Measurements from ENCODE around the gene RMDN3.
A peak's percentile ranks its signal among the peaks of the same experiment; 100 is the strongest.

The RMDN3 gene

GRCh38 chr15:40787344-40787841, 32.3 kb upstream of the RMDN3 start:
- peak overlapping the region; percentile 29; the same call in 1 of the 2 replicates for H2AFZ ChIP-seq (ENCODE audit: low read depth)
- H3K4me3 ChIP-seq (IDR thresholded peaks at IDR 0.05; ENCODE audit: insufficient read depth, low read depth, low read length), result no peak overlapping the region
- peak overlapping the region; percentile 67 for H3K4me2 ChIP-seq
- H3K36me3 ChIP-seq (ENCODE audit: insufficient read depth), result no peaks in the 10 kb centered on the region
- peak overlapping the region; percentile 71 for H3K27ac ChIP-seq
- peaks cover 56% of the 10 kb centered on the region for H3K4me1 ChIP-seq (ENCODE audit: low read depth, poor library complexity, severe bottlenecking)
- no peaks in the 10 kb centered on the region for H4K20me1 ChIP-seq (ENCODE audit: insufficient read depth)
- H3K79me2 ChIP-seq (ENCODE audit: insufficient read depth, low read depth), result no peaks in the 10 kb centered on the region; the same call in 1 of the 2 replicates
- peak overlapping the region; percentile 0; the same call in 1 of the 2 replicates for H3K9ac ChIP-seq
- H3K27me3 ChIP-seq (ENCODE audit: insufficient read depth, low read depth), result no peaks in the 10 kb centered on the region
- no peak for TF ChIP-seq CTCF (conservative IDR thresholded peaks at IDR 0.05; ENCODE audit: low read depth, low read length)

- H4K20me1 ChIP-seq (ENCODE audit: insufficient read depth), result no peaks in the 10 kb centered on the region
- no peak overlapping the region for H3K27ac ChIP-seq
- no peak overlapping the region for H2AFZ ChIP-seq (ENCODE audit: low read depth)
- H3K36me3 ChIP-seq (ENCODE audit: insufficient read depth), result no peaks in the 10 kb centered on the region
- no peaks in the 10 kb centered on the region; the same call in 1 of the 2 replicates for H3K79me2 ChIP-seq (ENCODE audit: insufficient read depth, low read depth)
- no peak overlapping the region for H3K4me3 ChIP-seq (IDR thresholded peaks at IDR 0.05; ENCODE audit: insufficient read depth, low read depth, low read length)
- no peaks in the 10 kb centered on the region for H3K27me3 ChIP-seq (ENCODE audit: insufficient read depth, low read depth)
- no peak overlapping the region for H3K9ac ChIP-seq
- no peak for TF ChIP-seq CTCF (conservative IDR thresholded peaks at IDR 0.05; ENCODE audit: low read depth, low read length)
- H3K4me1 ChIP-seq (ENCODE audit: low read depth, poor library complexity, severe bottlenecking), result peaks cover 58% of the 10 kb centered on the region
- H3K4me2 ChIP-seq, result no peak overlapping the region; the same call in 1 of the 2 replicates
These were observed 30.8 kb upstream of the RMDN3 start for GRCh38 chr15:40785814-40786213.

GRCh38 chr15:40785164-40785563, 30.1 kb upstream of the RMDN3 start:
- H4K20me1 ChIP-seq (ENCODE audit: insufficient read depth), result no peaks in the 10 kb centered on the region
- no peak overlapping the region for H2AFZ ChIP-seq (ENCODE audit: low read depth)
- H3K36me3 ChIP-seq (ENCODE audit: insufficient read depth), result no peaks in the 10 kb centered on the region
- no peak for TF ChIP-seq CTCF (conservative IDR thresholded peaks at IDR 0.05; ENCODE audit: low read depth, low read length)
- no peaks in the 10 kb centered on the region for H3K27me3 ChIP-seq (ENCODE audit: insufficient read depth, low read depth)
- no peak overlapping the region; the same call in 1 of the 2 replicates for H3K4me2 ChIP-seq
- no peak overlapping the region for H3K4me3 ChIP-seq (IDR thresholded peaks at IDR 0.05; ENCODE audit: insufficient read depth, low read depth, low read length)
- H3K79me2 ChIP-seq (ENCODE audit: insufficient read depth, low read depth), result no peaks in the 10 kb centered on the region; the same call in 1 of the 2 replicates
- no peak overlapping the region for H3K27ac ChIP-seq
- peaks cover 58% of the 10 kb centered on the region for H3K4me1 ChIP-seq (ENCODE audit: low read depth, poor library complexity, severe bottlenecking)
- no peak overlapping the region for H3K9ac ChIP-seq

GRCh38 chr15:40782609-40783227, 27.7 kb upstream of the RMDN3 start:
- TF ChIP-seq CTCF (conservative IDR thresholded peaks at IDR 0.05; ENCODE audit: low read depth, low read length), result peak; percentile 79
- H3K4me1 ChIP-seq (ENCODE audit: low read depth, poor library complexity, severe bottlenecking), result peaks cover 53% of the 10 kb centered on the region
- no peaks in the 10 kb centered on the region; the same call in 1 of the 2 replicates for H3K79me2 ChIP-seq (ENCODE audit: insufficient read depth, low read depth)
- H3K36me3 ChIP-seq (ENCODE audit: insufficient read depth), result no peaks in the 10 kb centered on the region
- no peak overlapping the region for H3K4me3 ChIP-seq (IDR thresholded peaks at IDR 0.05; ENCODE audit: insufficient read depth, low read depth, low read length)
- H3K27me3 ChIP-seq (ENCODE audit: insufficient read depth, low read depth), result no peaks in the 10 kb centered on the region
- H4K20me1 ChIP-seq (ENCODE audit: insufficient read depth), result no peaks in the 10 kb centered on the region
- H2AFZ ChIP-seq (ENCODE audit: low read depth), result 0 out of 2 replicates have a peak overlapping the region, but pooled peaks have one; percentile 2
- peak overlapping the region; percentile 54 for H3K4me2 ChIP-seq
- H3K9ac ChIP-seq, result no peak overlapping the region
- no peak overlapping the region for H3K27ac ChIP-seq
